ENCODE measurements around the gene RAD51B. TPM values are rescaled to one million over a fixed set of nuclear protein-coding genes. Genes with fewer than 3 reads are reported as not detected.
A peak's percentile ranks its signal among the peaks of the same experiment; 100 is the strongest.

The RAD51B gene
- total RNA-seq, 3 donors from 2014 or later = 10.6 to 77.6 (median 33.8) TPM

- H3K4me3 ChIP-seq = no peak overlapping the region
- peaks cover 0 to 3% of the 10 kb centered on the region in 2 donors for H3K4me1 ChIP-seq
- no peaks in the 10 kb centered on the region for H3K36me3 ChIP-seq
- TF ChIP-seq POLR2AphosphoS5 (IDR thresholded peaks at IDR 0.05) (no peak), CTCF (IDR thresholded peaks at IDR 0.05) (no peak), POLR2A (IDR thresholded peaks at IDR 0.05) (no peak)
- H3K9me3 ChIP-seq = no peaks in the 10 kb centered on the region
- no peaks in the 10 kb centered on the region for H3K27me3 ChIP-seq
- DNase-seq (ENCODE audit: low spot score in 2 of 2) = no peak
- peak overlapping the region in 1 of 2 donors; percentile 10 for H3K27ac ChIP-seq
- intact Hi-C loops (cut with DNase I; ENCODE audit: low total_unique reads) = no loop called here
Observed at GRCh38 chr14:68702135-68702534, 882.6 kb downstream of the RAD51B start.

DNA sequence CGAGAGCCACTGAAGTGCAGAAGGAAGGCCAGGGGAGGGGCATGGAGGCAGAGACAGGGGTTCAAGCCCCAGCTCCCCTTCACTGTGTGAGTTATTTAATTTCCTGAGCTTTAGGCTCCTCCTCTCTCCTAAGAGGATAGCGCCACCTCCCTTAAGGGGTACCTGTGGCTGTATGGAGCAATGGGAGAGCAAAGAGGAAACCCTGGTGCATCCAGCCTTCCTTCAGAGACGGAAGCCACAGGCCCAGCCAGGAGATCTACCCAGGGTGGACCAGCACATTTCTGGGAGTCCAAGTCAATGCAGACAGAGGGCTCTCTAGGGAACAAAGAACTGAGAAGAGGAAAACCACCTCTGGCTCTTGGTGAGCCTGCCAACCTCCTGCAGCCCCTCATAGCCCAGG lies 883.0 kb downstream of the RAD51B start:
- Histone ChIP-seq H3K9me3 (no peaks in the 10 kb centered on the region), H3K4me3 (no peak overlapping the region), H3K27me3 (no peaks in the 10 kb centered on the region), H3K36me3 (no peaks in the 10 kb centered on the region), H3K4me1 (peaks cover 0 to 3% of the 10 kb centered on the region in 2 donors), H3K27ac (no peak overlapping the region)
- intact Hi-C loops (cut with DNase I; ENCODE audit: low total_unique reads) = no loop called here
- DNase-seq (ENCODE audit: low spot score in 2 of 2) = no peak
- no peak for TF ChIP-seq CTCF (IDR thresholded peaks at IDR 0.05)
- no peak for TF ChIP-seq POLR2A (IDR thresholded peaks at IDR 0.05)
- no peak for TF ChIP-seq POLR2AphosphoS5 (IDR thresholded peaks at IDR 0.05)

DNA sequence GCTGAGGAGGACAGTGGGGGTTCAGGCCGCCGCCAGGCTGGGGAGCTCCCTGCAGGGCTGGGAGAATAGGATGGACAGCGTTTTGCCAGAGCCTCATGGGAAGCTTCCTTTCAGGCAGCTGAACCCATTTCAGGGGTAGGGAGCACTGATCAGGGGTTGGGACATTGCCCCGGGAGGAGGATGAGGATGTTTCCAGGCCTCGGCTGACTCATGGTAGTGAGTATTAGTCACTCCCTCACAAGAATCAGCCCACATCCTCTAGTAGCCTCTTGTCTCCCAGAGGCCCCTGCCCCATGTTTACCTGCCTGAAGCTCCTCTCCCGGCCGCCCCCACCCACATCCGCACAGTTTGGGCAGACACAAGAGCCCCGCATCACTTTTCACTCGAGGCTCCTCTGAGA lies 883.5 kb downstream of the RAD51B start:
- no peak for TF ChIP-seq CTCF (IDR thresholded peaks at IDR 0.05)
- no peak for TF ChIP-seq POLR2AphosphoS5 (IDR thresholded peaks at IDR 0.05)
- no peaks in the 10 kb centered on the region for H3K27me3 ChIP-seq
- H3K27ac ChIP-seq = no peak overlapping the region
- peaks cover 0 to 3% of the 10 kb centered on the region in 2 donors for H3K4me1 ChIP-seq
- DNase-seq (ENCODE audit: low spot score in 2 of 2) = no peak
- no peaks in the 10 kb centered on the region for H3K36me3 ChIP-seq
- no peaks in the 10 kb centered on the region for H3K9me3 ChIP-seq
- intact Hi-C loops (cut with DNase I; ENCODE audit: low total_unique reads) = no loop called here
- H3K4me3 ChIP-seq = no peak overlapping the region

DNA sequence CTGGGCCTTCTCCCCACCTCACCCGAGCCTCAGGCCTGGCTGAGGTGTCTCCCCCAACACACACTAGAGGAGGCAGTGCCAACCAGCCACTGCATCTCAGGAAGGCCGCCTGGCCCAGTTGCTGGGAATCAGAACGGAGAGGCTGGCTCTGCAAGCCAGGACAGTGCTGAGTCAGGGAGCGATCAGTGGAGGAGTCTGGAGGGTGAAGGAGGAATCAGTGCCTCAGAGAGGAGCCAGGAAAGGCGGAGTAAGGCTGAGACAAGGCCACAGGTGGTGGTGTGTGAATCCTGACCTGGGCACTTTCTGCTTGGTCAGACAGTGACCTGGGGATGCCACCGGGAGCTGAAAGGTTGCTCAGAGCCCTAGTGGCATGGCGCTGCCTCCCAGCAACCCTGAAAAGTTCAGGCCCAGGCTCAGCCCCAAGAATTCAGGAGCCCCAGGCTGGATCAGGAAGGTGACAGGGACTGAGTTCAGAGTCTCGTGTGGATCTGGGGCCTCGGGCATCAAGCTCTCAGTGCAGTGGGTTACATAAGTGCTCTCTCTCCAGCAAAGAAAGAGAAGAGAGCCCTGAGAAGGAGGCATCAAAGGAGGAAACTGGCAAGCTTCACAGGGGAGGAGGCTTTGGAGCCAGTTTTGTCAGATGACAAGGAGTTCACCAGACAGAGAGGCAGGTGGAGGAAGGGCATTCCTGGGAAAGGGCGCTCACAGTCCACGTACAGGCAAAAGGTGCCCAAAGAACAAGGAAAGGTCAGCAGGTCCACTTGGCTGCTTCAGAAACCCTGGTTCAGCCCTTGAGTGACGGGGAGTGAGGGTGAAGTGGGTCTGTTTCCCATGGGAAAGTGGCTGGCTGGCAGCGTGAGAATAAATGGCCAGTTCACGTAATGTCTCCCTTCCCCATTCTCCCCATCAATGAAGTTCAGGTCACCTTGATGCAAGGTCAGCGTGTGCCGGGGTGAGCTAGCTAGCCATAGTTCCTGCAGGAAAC lies 885.4 kb downstream of the RAD51B start:
- intact Hi-C loops (cut with DNase I; ENCODE audit: low total_unique reads) = no loop called here
- DNase-seq (ENCODE audit: low spot score in 2 of 2) = peak in 1 of 2 donors; percentile 39
- Histone ChIP-seq H3K4me3 (no peak overlapping the region), H3K36me3 (no peaks in the 10 kb centered on the region), H3K27ac (peak overlapping the region; percentile 72 to 83), H3K27me3 (no peaks in the 10 kb centered on the region), H3K9me3 (no peaks in the 10 kb centered on the region), H3K4me1 (peaks cover 0 to 3% of the 10 kb centered on the region in 2 donors)
- TF ChIP-seq POLR2AphosphoS5 (IDR thresholded peaks at IDR 0.05) (no peak), POLR2A (IDR thresholded peaks at IDR 0.05) (no peak), CTCF (IDR thresholded peaks at IDR 0.05) (no peak)

- Histone ChIP-seq H3K4me3 (no peak overlapping the region), H3K4me1 (peaks cover 0 to 3% of the 10 kb centered on the region in 2 donors), H3K27me3 (no peaks in the 10 kb centered on the region), H3K36me3 (no peaks in the 10 kb centered on the region), H3K9me3 (no peaks in the 10 kb centered on the region), H3K27ac (peak overlapping the region; percentile 72 to 83)
- TF ChIP-seq CTCF (IDR thresholded peaks at IDR 0.05) (no peak), POLR2AphosphoS5 (IDR thresholded peaks at IDR 0.05) (no peak), POLR2A (IDR thresholded peaks at IDR 0.05) (no peak)
- DNase-seq (ENCODE audit: low spot score in 2 of 2) = no peak
- intact Hi-C loops (cut with DNase I; ENCODE audit: low total_unique reads) = no loop called here
Observed at GRCh38 chr14:68705741-68706283, 886.2 kb downstream of the RAD51B start.
